Measurements from ENCODE around the gene KNOP1. TPM values are rescaled to one million over a fixed set of nuclear protein-coding genes. Genes with fewer than 3 reads are reported as not detected.

Gene KNOP1
- total RNA-seq, 1 experiment from 2014 or later: 70.1 TPM

DNA sequence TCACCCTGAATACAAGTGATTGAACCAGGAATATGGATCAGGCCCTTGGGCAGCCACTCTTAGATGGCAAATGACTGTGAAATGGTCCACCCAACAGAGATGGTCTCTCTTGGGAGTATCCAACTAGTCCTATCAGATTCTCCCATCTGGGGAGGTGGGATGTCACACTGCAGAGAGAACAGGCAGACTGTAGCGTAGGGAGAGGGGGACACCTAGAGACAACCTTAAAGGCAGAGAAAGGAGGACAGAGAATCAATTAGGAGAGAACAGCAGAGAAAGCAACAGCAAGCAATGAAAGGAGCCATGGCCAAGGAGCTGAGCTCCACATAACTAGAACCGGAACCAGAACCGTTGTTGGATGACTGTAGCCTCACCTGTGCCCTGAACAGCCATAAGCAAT lies 37.2 kb upstream of the KNOP1 start:
- TF ChIP-seq, protein P1, sequence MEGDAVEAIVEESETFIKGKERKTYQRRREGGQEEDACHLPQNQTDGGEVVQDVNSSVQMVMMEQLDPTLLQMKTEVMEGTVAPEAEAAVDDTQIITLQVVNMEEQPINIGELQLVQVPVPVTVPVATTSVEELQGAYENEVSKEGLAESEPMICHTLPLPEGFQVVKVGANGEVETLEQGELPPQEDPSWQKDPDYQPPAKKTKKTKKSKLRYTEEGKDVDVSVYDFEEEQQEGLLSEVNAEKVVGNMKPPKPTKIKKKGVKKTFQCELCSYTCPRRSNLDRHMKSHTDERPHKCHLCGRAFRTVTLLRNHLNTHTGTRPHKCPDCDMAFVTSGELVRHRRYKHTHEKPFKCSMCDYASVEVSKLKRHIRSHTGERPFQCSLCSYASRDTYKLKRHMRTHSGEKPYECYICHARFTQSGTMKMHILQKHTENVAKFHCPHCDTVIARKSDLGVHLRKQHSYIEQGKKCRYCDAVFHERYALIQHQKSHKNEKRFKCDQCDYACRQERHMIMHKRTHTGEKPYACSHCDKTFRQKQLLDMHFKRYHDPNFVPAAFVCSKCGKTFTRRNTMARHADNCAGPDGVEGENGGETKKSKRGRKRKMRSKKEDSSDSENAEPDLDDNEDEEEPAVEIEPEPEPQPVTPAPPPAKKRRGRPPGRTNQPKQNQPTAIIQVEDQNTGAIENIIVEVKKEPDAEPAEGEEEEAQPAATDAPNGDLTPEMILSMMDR (IDR thresholded peaks at IDR 0.05): no peak
- TF ChIP-seq SIN3A (IDR thresholded peaks at IDR 0.05; ENCODE audit: borderline replicate concordance, insufficient read depth, low read depth, low read length): no peak
- TF ChIP-seq, protein P2, sequence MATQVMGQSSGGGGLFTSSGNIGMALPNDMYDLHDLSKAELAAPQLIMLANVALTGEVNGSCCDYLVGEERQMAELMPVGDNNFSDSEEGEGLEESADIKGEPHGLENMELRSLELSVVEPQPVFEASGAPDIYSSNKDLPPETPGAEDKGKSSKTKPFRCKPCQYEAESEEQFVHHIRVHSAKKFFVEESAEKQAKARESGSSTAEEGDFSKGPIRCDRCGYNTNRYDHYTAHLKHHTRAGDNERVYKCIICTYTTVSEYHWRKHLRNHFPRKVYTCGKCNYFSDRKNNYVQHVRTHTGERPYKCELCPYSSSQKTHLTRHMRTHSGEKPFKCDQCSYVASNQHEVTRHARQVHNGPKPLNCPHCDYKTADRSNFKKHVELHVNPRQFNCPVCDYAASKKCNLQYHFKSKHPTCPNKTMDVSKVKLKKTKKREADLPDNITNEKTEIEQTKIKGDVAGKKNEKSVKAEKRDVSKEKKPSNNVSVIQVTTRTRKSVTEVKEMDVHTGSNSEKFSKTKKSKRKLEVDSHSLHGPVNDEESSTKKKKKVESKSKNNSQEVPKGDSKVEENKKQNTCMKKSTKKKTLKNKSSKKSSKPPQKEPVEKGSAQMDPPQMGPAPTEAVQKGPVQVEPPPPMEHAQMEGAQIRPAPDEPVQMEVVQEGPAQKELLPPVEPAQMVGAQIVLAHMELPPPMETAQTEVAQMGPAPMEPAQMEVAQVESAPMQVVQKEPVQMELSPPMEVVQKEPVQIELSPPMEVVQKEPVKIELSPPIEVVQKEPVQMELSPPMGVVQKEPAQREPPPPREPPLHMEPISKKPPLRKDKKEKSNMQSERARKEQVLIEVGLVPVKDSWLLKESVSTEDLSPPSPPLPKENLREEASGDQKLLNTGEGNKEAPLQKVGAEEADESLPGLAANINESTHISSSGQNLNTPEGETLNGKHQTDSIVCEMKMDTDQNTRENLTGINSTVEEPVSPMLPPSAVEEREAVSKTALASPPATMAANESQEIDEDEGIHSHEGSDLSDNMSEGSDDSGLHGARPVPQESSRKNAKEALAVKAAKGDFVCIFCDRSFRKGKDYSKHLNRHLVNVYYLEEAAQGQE (IDR thresholded peaks at IDR 0.05; ENCODE audit: insufficient read depth in 1 of 2, low read depth in 2 of 2, low read length in 1 of 2): no peak
- TF ChIP-seq TCF7L2 (IDR thresholded peaks at IDR 0.05; ENCODE audit: low read depth, low read length): no peak
- TF ChIP-seq POLR2AphosphoS5 (IDR thresholded peaks at IDR 0.05; ENCODE audit: low read depth, low read length): no peak
- no peaks in the 10 kb centered on the region for H3K9me3 ChIP-seq (ENCODE audit: control insufficient read depth, insufficient read depth, low read depth, low read length)

GRCh38 chr16:19754644-19755036 lies 36.6 kb upstream of the KNOP1 start:
- Histone ChIP-seq H3K4me3 (ENCODE audit: low read depth in 2 of 2, low read length in 2 of 2) (no peak overlapping the region), H3K4me1 (ENCODE audit: control insufficient read depth, insufficient read depth, low read length) (no peaks in the 10 kb centered on the region), H3K36me3 (ENCODE audit: control insufficient read depth, insufficient read depth, low read length) (no peaks in the 10 kb centered on the region), H3K27me3 (ENCODE audit: control insufficient read depth, insufficient read depth, low read length) (no peaks in the 10 kb centered on the region), H3K27ac (ENCODE audit: low read length) (no peak overlapping the region), H3K9me3 (ENCODE audit: control insufficient read depth, insufficient read depth, low read depth, low read length) (no peaks in the 10 kb centered on the region)
- ChIA-PET POLR2A (no interaction called here), CTCF (no interaction called here)
- DNase-seq (ENCODE audit: low read depth, low spot score) (no peak), ATAC-seq (no peak)
- intact Hi-C loops (cut with micrococcal nuclease; ENCODE audit: unreplicated experiment) (no loop called here), in situ Hi-C loops (cut with HindIII; ENCODE audit: low pct_unique_long_range_greater_than_20kb, low sequenced_read_pairs) (no loop called here)
- BruUV-seq (replicated peaks): no TSS peak
- TF ChIP-seq POLR2AphosphoS5 (IDR thresholded peaks at IDR 0.05; ENCODE audit: low read depth, low read length) (no peak), TCF7L2 (IDR thresholded peaks at IDR 0.05; ENCODE audit: low read depth, low read length) (no peak), SIN3A (IDR thresholded peaks at IDR 0.05; ENCODE audit: borderline replicate concordance, insufficient read depth, low read depth, low read length) (no peak)
- TF ChIP-seq, protein P1 (IDR thresholded peaks at IDR 0.05): no peak
- TF ChIP-seq, protein P2 (IDR thresholded peaks at IDR 0.05; ENCODE audit: insufficient read depth in 1 of 2, low read depth in 2 of 2, low read length in 1 of 2): no peak

More for the DNA sequence above, 37.2 kb upstream of the KNOP1 start:
- Histone ChIP-seq H3K4me1 (ENCODE audit: control insufficient read depth, insufficient read depth, low read length) (no peaks in the 10 kb centered on the region), H3K27me3 (ENCODE audit: control insufficient read depth, insufficient read depth, low read length) (no peaks in the 10 kb centered on the region), H3K36me3 (ENCODE audit: control insufficient read depth, insufficient read depth, low read length) (no peaks in the 10 kb centered on the region), H3K4me3 (ENCODE audit: low read depth in 2 of 2, low read length in 2 of 2) (no peak overlapping the region), H3K27ac (ENCODE audit: low read length) (no peak overlapping the region)
- ChIA-PET CTCF (no interaction called here), POLR2A (no interaction called here)
- no peak for ATAC-seq
- no peak for DNase-seq (ENCODE audit: low read depth, low spot score)
- intact Hi-C loops (cut with micrococcal nuclease; ENCODE audit: unreplicated experiment): no loop called here
- in situ Hi-C loops (cut with HindIII; ENCODE audit: low pct_unique_long_range_greater_than_20kb, low sequenced_read_pairs): no loop called here
- no TSS peak for BruUV-seq (replicated peaks)
